Hematopoietic multipotent progenitor cell treated with erythropoietin and hydrocortisone succinate and interleukin-3 and kit ligand, for 15 days (in vitro differentiated cells): ENCODE data around the gene OR8G5.

Source experiments
- DNase-seq: peaks from one replicate; pipeline ENCODE4 v3.0.0-alpha.2; 2015; ENCODE audit warnings: low spot score

OR8G5 gene

GRCh38 chr11:124285610-124286344, 29.6 kb downstream of the OR8G5 start:
- no peak for DNase-seq

- no peak for DNase-seq
Observed at GRCh38 chr11:124294687-124295086, 38.5 kb downstream of the OR8G5 start.

GRCh38 chr11:124296016-124296415, 39.8 kb downstream of the OR8G5 start:
- no peak for DNase-seq

GRCh38 chr11:124297921-124298320, 41.7 kb downstream of the OR8G5 start:
- DNase-seq: no peak

GRCh38 chr11:124301548-124301947, 45.4 kb downstream of the OR8G5 start:
- no peak for DNase-seq

- DNase-seq: no peak
Observed at GRCh38 chr11:124302347-124303125, 46.4 kb downstream of the OR8G5 start.

GRCh38 chr11:124307093-124307492, 50.9 kb downstream of the OR8G5 start:
- no peak for DNase-seq

GRCh38 chr11:124310721-124311120, 54.5 kb downstream of the OR8G5 start:
- DNase-seq: no peak

- DNase-seq: no peak
Observed at GRCh38 chr11:124311269-124311668, 55.1 kb downstream of the OR8G5 start.

- DNase-seq: no peak
Observed at GRCh38 chr11:124311670-124312069, 55.5 kb downstream of the OR8G5 start.

GRCh38 chr11:124313131-124313530, 57.0 kb downstream of the OR8G5 start:
- no peak for DNase-seq

GRCh38 chr11:124313849-124314248, 57.7 kb downstream of the OR8G5 start, which contains the start of gene OR8D1:
Gene OR8D1 (minus strand): TSS chr11:124313949. CDS start chr11:124310766, 3,183 bp downstream.
- no peak for DNase-seq

GRCh38 chr11:124315052-124315451, 58.9 kb downstream of the OR8G5 start:
- no peak for DNase-seq
